HepG2 (cell line): ENCODE results near the gene ANG. TPM values are rescaled to one million over a fixed set of nuclear protein-coding genes. Genes with fewer than 3 reads are reported as not detected.
"Not testable (repeated sequence)": the region's sequence is repeated elsewhere in the genome, so short reads cannot be mapped to it uniquely, and the experiment has no call there.

Experiments used
- ATAC-seq: fragments of 200-7000 bp; cut with Tn5 transposase; 3 replicates; pipeline ENCODE4 v1.9.1; 2020; ENCODE audit warnings: mild to moderate bottlenecking, moderate library complexity
- BruUV-seq: library from RNA; stranded (reverse); fragments of 400-500 nt; replicated peaks from 2 replicates; lab custom pipeline; 2021; lab: Mats Ljungman, UMichigan
- CTCF ChIA-PET: fragments of 300-600 bp; formaldehyde crosslinking; extraction: SDS; loops from one replicate; lab custom pipeline; 2021; ENCODE audit warnings: low total read pairs, inconsistent platforms, low intra/inter-chr PET ratio; lab: Yijun Ruan, JAX
- POLR2A ChIA-PET: fragments of 350-600 bp; sonication (Branson Sonifier 250); formaldehyde crosslinking; loops from one replicate; lab custom pipeline; 2020; ENCODE audit warnings: antibody characterized with exemption, inconsistent platforms; lab: Yijun Ruan, JAX
- DNase-seq: peaks from one replicate; pipeline ENCODE4 v3.0.0-alpha.2; 2015; ENCODE audit warnings: low spot score
- FAIRE-seq: peaks from 3 replicates; lab custom pipeline; 2011; peaks lifted over from hg19 to GRCh38; lab: Jason Lieb, UNC
- H2AFZ ChIP-seq: one replicate; pipeline ENCODE4 v1.6.1; 2011; ENCODE audit warnings: low read length, inconsistent platforms
- H3K27ac ChIP-seq: fragments of 300-600 bp; 3 replicates; pipeline ENCODE4 v1.8.0; 2011; ENCODE audit warnings: mixed run types, mild to moderate bottlenecking, mixed read lengths, low read length, inconsistent platforms; ENCODE audit not compliant: insufficient read depth; ENCODE audit errors: extremely low read length
- H3K27me3 ChIP-seq, 2 experiments: fragments of 200-600 bp in 1 of 2; 2 replicates in 1 of 2; 3 replicates in 1 of 2; pipeline versions ENCODE4 v1.6.0 to v1.8.0; 2011; ENCODE audit warnings: low read length in 2 of 2, mild to moderate bottlenecking in 2 of 2, moderate library complexity in 2 of 2, inconsistent platforms in 1 of 2; ENCODE audit not compliant: insufficient read depth in 2 of 2, control insufficient read depth in 1 of 2
- H3K36me3 ChIP-seq, 2 experiments: fragments of 200-600 bp in 1 of 2; replicated peaks in 1 of 2; 2 replicates in 1 of 2; 3 replicates in 1 of 2; pipeline versions ENCODE4 v1.5.1 to v1.8.0; 2011; ENCODE audit warnings: low read length in 2 of 2, inconsistent platforms in 1 of 2; ENCODE audit not compliant: insufficient read depth in 2 of 2, control insufficient read depth in 1 of 2
- H3K4me1 ChIP-seq: 2 replicates; pipeline ENCODE4 v1.5.1; 2012; ENCODE audit warnings: low read length, inconsistent platforms; ENCODE audit not compliant: insufficient read depth
- H3K4me2 ChIP-seq: 2 replicates; pipeline ENCODE4 v1.6.0; 2011; ENCODE audit warnings: low read depth, low read length, inconsistent platforms
- H3K4me3 ChIP-seq, 3 experiments: fragments of 200-600 bp in 1 of 3; sonication (generic), shearing (Covaris generic) in 1 of 3; replicated peaks in 1 of 3; 2 replicates each; pipeline ENCODE4 v1.5.1; 2011 to 2016; ENCODE audit warnings: low read length in 3 of 3, inconsistent platforms in 2 of 3, low read depth in 2 of 3, mild to moderate bottlenecking in 2 of 3, control low read depth in 1 of 3, mixed read lengths in 1 of 3; ENCODE audit not compliant: insufficient read depth in 1 of 3
- H3K79me2 ChIP-seq: one replicate; pipeline ENCODE4 v1.6.1; 2011; ENCODE audit warnings: low read length, inconsistent platforms; ENCODE audit not compliant: insufficient read depth
- H3K9ac ChIP-seq: 2 replicates; pipeline ENCODE4 v1.6.0; 2011; ENCODE audit warnings: mild to moderate bottlenecking, low read depth, low read length, inconsistent platforms; ENCODE audit not compliant: insufficient read depth
- H3K9me3 ChIP-seq: 2 replicates; pipeline ENCODE4 v1.5.1; 2012; ENCODE audit warnings: mild to moderate bottlenecking, low read length
- H4K20me1 ChIP-seq: 2 replicates; pipeline ENCODE4 v1.6.0; 2011; ENCODE audit warnings: inconsistent platforms, mild to moderate bottlenecking, low read length, moderate library complexity; ENCODE audit not compliant: insufficient read depth
- ATF1 ChIP-seq: IDR thresholded peaks from 2 replicates; pipeline ENCODE4 v1.6.1; 2016; ENCODE audit warnings: mild to moderate bottlenecking, control low read depth
- DNMT3B ChIP-seq: conservative IDR thresholded peaks from 2 replicates; pipeline ENCODE4 v1.6.1; 2016; ENCODE audit warnings: missing biosample characterization, control low read depth
- ELF1 ChIP-seq: sonication (generic); formaldehyde crosslinking; IDR thresholded peaks from 2 replicates; pipeline ENCODE4 v1.4.0; 2020; ENCODE audit warnings: missing genetic modification reagents
- HIVEP1 ChIP-seq: sonication (generic); formaldehyde crosslinking; IDR thresholded peaks from 2 replicates; pipeline ENCODE4 v1.4.0; 2020; ENCODE audit warnings: mild to moderate bottlenecking, missing genetic modification reagents
- NCOA1 ChIP-seq: sonication (generic); formaldehyde crosslinking; IDR thresholded peaks from 2 replicates; pipeline ENCODE4 v1.9.0; 2021; ENCODE audit warnings: missing genetic modification reagents
- PAX8 ChIP-seq: sonication (generic); formaldehyde crosslinking; IDR thresholded peaks from 2 replicates; pipeline ENCODE4 v1.8.0; 2022; ENCODE audit warnings: mild to moderate bottlenecking, missing genetic modification reagents, borderline replicate concordance
- SAP130 ChIP-seq: IDR thresholded peaks from 2 replicates; pipeline ENCODE4 v1.6.1; 2016; ENCODE audit warnings: low read depth
- SMARCE1 ChIP-seq: fragments of 450-650 bp; IDR thresholded peaks from 2 replicates; pipeline ENCODE4 v1.6.1; 2017; ENCODE audit warnings: borderline replicate concordance
- STAT5B ChIP-seq: sonication (generic); formaldehyde crosslinking; IDR thresholded peaks from 2 replicates; pipeline ENCODE4 v1.4.0; 2020; ENCODE audit warnings: missing genetic modification reagents
- TEAD3 ChIP-seq: optimal IDR thresholded peaks from 2 replicates; pipeline ENCODE3; 2016; ENCODE audit warnings: borderline replicate concordance
- WGBS: methylation state at CpG from one replicate; pipeline ENCODE4 v1.1.6; 2017; ENCODE audit warnings: low lambda C conversion rate; 5-methylcytosine and 5-hydroxymethylcytosine counted together
- in situ Hi-C: cut with HindIII; loops from 2 replicates; pipeline ENCODE4 v1.10.0; 2017; ENCODE audit warnings: low pct_unique_long_range_greater_than_20kb; ENCODE audit not compliant: extremely low pct_ligation_motif_present
- intact Hi-C: fragments of 100-400 bp; cut with micrococcal nuclease; formaldehyde crosslinking; loops from one replicate; pipeline ENCODE4 v1.10.0; 2022; ENCODE audit not compliant: unreplicated experiment
- polyA plus RNA-seq, 8 experiments: library from polyadenylated mRNA; depleted of rRNA in 3 of 8; stranded (reverse) in 7 of 8; unstranded in 1 of 8; fragments of >200 nt; fragmentation: Illumina TruSeq in 4 of 8; extraction: Trizol in 4 of 8; gene quantifications; 2 replicates each; pipeline versions ENCODE4 v1.2.1 to v1.2.3, GENCODE V29; 2011 to 2016; ENCODE audit warnings: low read depth in 4 of 8, missing spikeins in 1 of 8, mixed read lengths in 1 of 8; ENCODE audit not compliant: insufficient read depth in 1 of 8
- total RNA-seq, 5 experiments: library from RNA; depleted of rRNA; stranded (reverse); fragments of >200 nt; fragmentation: Illumina TruSeq; extraction: Trizol; gene quantifications; 2 replicates each; pipeline ENCODE4 v1.2.3, GENCODE V29; 2016; ENCODE audit warnings: low read depth in 1 of 5
- TF ChIP-seq, protein P1 (sequence below): sonication (generic); formaldehyde crosslinking; conservative IDR thresholded peaks from 2 replicates; pipeline ENCODE4 v1.8.1; 2023; ENCODE audit warnings: missing genetic modification reagents
- TF ChIP-seq, protein P2 (sequence below): sonication (generic); formaldehyde crosslinking; IDR thresholded peaks from 2 replicates; pipeline ENCODE4 v1.4.0; 2020; ENCODE audit warnings: missing genetic modification reagents, borderline replicate concordance

The ANG gene
- total and polyA plus RNA-seq, 2 of the 13 experiments (the other 11 are each of a cell fraction or from before 2014, with no cell fraction given) = 83.6 to 401 TPM

DNA sequence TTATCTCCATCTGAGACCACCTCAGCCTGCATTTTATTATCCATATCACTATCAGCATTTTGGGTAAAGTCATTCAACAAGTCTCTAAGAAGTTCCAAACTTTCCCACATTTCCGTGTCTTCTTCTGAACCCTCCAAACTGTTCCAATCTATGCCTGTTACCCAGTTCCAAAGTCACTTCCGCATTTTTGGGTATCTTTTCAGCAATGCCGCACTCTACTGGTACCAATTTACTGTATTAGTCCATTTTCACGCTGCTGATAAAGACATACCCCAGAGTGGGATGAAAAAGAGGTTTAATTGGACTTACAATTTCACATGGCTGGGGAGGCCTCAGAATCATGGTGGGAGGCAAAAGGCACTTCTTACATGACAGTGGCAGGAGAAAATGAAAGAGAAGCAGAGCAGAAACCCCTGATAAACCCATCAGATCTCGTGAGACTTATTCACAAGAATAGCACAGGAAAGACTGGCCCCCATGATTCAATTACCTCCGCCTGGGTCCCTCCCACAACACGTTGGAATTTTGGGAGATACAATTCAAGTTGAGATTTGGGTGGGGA is 22.1 kb upstream of the ANG start:
- H3K36me3 ChIP-seq, BruUV-seq, H3K27me3 ChIP-seq, H2AFZ ChIP-seq, FAIRE-seq, H3K79me2 ChIP-seq, in situ Hi-C loops, H4K20me1 ChIP-seq, intact Hi-C loops, ATAC-seq, H3K9ac ChIP-seq, DNase-seq, H3K27ac ChIP-seq, H3K4me3 ChIP-seq, H3K9me3 ChIP-seq: not testable (repeated sequence)
- TF ChIP-seq ELF1 (CRISPR knock-in tag) = 0 out of 2 replicates have a peak, but pooled peaks have one; percentile 29
- TF ChIP-seq SAP130 (CRISPR knock-in tag) = 0 out of 2 replicates have a peak, but pooled peaks have one; percentile 12
- TF ChIP-seq, protein P1, sequence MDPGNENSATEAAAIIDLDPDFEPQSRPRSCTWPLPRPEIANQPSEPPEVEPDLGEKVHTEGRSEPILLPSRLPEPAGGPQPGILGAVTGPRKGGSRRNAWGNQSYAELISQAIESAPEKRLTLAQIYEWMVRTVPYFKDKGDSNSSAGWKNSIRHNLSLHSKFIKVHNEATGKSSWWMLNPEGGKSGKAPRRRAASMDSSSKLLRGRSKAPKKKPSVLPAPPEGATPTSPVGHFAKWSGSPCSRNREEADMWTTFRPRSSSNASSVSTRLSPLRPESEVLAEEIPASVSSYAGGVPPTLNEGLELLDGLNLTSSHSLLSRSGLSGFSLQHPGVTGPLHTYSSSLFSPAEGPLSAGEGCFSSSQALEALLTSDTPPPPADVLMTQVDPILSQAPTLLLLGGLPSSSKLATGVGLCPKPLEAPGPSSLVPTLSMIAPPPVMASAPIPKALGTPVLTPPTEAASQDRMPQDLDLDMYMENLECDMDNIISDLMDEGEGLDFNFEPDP (CRISPR knock-in tag) = 0 out of 2 replicates have a peak, but pooled peaks have one; percentile 87
- TF ChIP-seq TEAD3 (CRISPR knock-in tag) = peak; percentile 15
- ChIA-PET CTCF (interaction anchor here (8.0 kb wide), 1 partner anchor 25 kb away, joined by 70 read pairs; no protein-coding TSS in a partner anchor), POLR2A (interaction anchor here (2.2 kb wide), 2 partner anchors 16 to 34 kb away, joined by 4 to 106 read pairs; partner anchors contain the start of gene RNASE4)
- Histone ChIP-seq H3K4me2 (0 out of 2 replicates have a peak overlapping the region, but pooled peaks have one; percentile 76), H3K4me1 (peaks cover 81% of the 10 kb centered on the region)
- WGBS = 62% methylated on average over 7 of the region's 7 CpGs

DNA sequence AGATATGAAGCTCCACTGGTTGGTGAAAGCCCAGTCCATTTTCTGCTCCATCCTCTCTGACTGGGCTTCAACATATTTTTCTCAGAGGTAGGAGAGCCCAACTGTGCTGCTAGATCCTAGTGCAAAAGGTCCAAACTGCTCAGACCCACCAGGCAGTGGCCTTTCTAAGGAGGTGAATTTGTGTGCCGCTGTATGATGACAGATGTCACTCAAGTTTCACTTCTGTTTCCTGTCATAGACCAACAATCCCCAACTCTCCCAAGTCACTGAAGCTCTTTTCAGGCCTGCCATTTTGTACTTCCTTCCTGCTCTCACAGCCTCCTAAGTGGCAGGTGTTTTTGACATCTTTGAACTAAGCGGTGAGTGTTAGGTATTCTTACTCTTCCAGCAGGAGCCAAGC is 20.6 kb upstream of the ANG start:
- no peaks in the 10 kb centered on the region for H3K9me3 ChIP-seq
- no peak overlapping the region for H2AFZ ChIP-seq
- intact Hi-C loops (no loop called here), in situ Hi-C loops (no loop called here)
- H3K9ac ChIP-seq = no peak overlapping the region
- no peaks in the 10 kb centered on the region for H3K27me3 ChIP-seq
- POLR2A ChIA-PET = interaction anchor here (1.4 to 7.8 kb wide), 2 partner anchors 15 to 19 kb away, joined by 3 to 141 read pairs; partner anchors contain the start of gene RNASE4
- DNase-seq (no peak), ATAC-seq (no peak), FAIRE-seq (no peak)
- peaks cover 81% of the 10 kb centered on the region for H3K4me1 ChIP-seq
- H3K4me3 ChIP-seq = no peak overlapping the region
- no TSS peak for BruUV-seq
- no peak overlapping the region for H3K27ac ChIP-seq
- CTCF ChIA-PET = no interaction called here
- H3K4me2 ChIP-seq = no peak overlapping the region
- H3K79me2 ChIP-seq = no peaks in the 10 kb centered on the region
- WGBS = 97% methylated on average over 2 of the region's 2 CpGs
- H3K36me3 ChIP-seq = no peaks in the 10 kb centered on the region
- no peaks in the 10 kb centered on the region for H4K20me1 ChIP-seq
- no peak for TF ChIP-seq DNMT3B (CRISPR knock-in tag)
- no peak for TF ChIP-seq PAX8 (CRISPR knock-in tag)
- TF ChIP-seq NCOA1 (CRISPR knock-in tag) = no peak
- TF ChIP-seq ATF1 = no peak
- no peak for TF ChIP-seq STAT5B (CRISPR knock-in tag)
- TF ChIP-seq SMARCE1 = no peak
- TF ChIP-seq, protein P2, sequence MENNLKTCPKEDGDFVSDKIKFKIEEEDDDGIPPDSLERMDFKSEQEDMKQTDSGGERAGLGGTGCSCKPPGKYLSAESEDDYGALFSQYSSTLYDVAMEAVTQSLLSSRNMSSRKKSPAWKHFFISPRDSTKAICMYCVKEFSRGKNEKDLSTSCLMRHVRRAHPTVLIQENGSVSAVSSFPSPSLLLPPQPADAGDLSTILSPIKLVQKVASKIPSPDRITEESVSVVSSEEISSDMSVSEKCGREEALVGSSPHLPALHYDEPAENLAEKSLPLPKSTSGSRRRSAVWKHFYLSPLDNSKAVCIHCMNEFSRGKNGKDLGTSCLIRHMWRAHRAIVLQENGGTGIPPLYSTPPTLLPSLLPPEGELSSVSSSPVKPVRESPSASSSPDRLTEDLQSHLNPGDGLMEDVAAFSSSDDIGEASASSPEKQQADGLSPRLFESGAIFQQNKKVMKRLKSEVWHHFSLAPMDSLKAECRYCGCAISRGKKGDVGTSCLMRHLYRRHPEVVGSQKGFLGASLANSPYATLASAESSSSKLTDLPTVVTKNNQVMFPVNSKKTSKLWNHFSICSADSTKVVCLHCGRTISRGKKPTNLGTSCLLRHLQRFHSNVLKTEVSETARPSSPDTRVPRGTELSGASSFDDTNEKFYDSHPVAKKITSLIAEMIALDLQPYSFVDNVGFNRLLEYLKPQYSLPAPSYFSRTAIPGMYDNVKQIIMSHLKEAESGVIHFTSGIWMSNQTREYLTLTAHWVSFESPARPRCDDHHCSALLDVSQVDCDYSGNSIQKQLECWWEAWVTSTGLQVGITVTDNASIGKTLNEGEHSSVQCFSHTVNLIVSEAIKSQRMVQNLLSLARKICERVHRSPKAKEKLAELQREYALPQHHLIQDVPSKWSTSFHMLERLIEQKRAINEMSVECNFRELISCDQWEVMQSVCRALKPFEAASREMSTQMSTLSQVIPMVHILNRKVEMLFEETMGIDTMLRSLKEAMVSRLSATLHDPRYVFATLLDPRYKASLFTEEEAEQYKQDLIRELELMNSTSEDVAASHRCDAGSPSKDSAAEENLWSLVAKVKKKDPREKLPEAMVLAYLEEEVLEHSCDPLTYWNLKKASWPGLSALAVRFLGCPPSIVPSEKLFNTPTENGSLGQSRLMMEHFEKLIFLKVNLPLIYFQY (CRISPR knock-in tag) = no peak
- TF ChIP-seq HIVEP1 (CRISPR knock-in tag) = no peak
